ENCODE data around the gene MARK4.

DNA sequence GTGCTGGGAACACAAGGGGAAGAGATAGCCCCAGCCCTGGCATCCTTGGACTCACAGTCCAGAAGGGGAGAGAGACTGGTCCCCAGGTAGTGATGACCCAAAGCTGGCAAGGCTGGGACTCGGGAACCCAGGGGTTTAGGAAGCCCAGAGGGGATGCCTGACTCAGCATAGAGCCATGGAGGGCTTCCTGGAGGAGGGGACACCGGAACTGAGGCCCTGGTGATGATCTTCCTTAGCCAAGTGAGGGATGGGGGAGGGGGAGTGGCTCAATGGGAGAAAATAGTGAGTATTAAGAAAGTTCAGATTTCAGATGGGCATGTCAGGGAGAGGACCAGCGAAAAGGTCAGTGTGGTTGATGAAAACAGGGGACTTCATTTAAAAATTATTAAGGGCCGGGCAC lies 32.6 kb upstream of the MARK4 start:
- TF ChIP-seq CTCF (IDR thresholded peaks at IDR 0.05): no peak
- TF ChIP-seq POLR2AphosphoS5 (IDR thresholded peaks at IDR 0.05): no peak

Data from gastroesophageal sphincter (tissue), 3 donors.